C4-2B (cell line): ENCODE measurements around the gene SNRNP48.

Experiments
- CTCF ChIP-seq: fragments of 450-650 bp; conservative IDR thresholded peaks from 2 replicates; pipeline ENCODE4 v1.5.1; 2017; ENCODE audit warnings: mild to moderate bottlenecking
- ZFX ChIP-seq: fragments of 450-650 bp; IDR thresholded peaks from 2 replicates; pipeline ENCODE4 v1.6.1; 2017

- TF ChIP-seq CTCF (no peak), ZFX (no peak)
Observed at GRCh38 chr6:7566617-7567173, 23.3 kb upstream of the SNRNP48 start.
